CD4-positive, alpha-beta T cell (primary cell): Measurements from ENCODE around the gene HIPK1. TPM values are rescaled to one million over a fixed set of nuclear protein-coding genes. Genes with fewer than 3 reads are reported as not detected.

ENCODE experiments used
- ATAC-seq: fragments of 200-7000 bp; cut with Tn5 transposase; one replicate; pipeline ENCODE4 v1.10.0; 2022; ENCODE audit warnings: mild to moderate bottlenecking; ENCODE audit not compliant: poor library complexity
- CTCF ChIA-PET: fragments of 350-600 bp; sonication (Branson Sonifier 250); formaldehyde crosslinking; loops from one replicate; lab custom pipeline; 2021; ENCODE audit warnings: antibody characterized with exemption, inconsistent platforms; lab: Charles Lee
- POLR2A ChIA-PET: fragments of 350-600 bp; sonication (Branson Sonifier 250); formaldehyde crosslinking; loops from one replicate; lab custom pipeline; 2021; ENCODE audit warnings: antibody characterized with exemption, inconsistent platforms; lab: Charles Lee
- DNase-seq, 14 experiments: peaks; one replicate each; pipeline ENCODE4 v3.0.0-alpha.2; 2013 to 2020; ENCODE audit warnings: mixed read lengths in 2 of 14
- H3K27ac ChIP-seq, 2 donors: one replicate each; pipeline versions ENCODE4 v1.5.1 to v1.7.0; 2013; ENCODE audit warnings: low read length in 2 of 2, low read depth in 1 of 2, mild to moderate bottlenecking in 1 of 2
- H3K27me3 ChIP-seq, 2 experiments: 1 replicate in 1 of 2; 2 replicates in 1 of 2; pipeline versions ENCODE4 v1.6.1 to v1.7.0; 2013; ENCODE audit warnings: low read length in 2 of 2, control low read depth in 1 of 2, mild to moderate bottlenecking in 1 of 2, moderate library complexity in 1 of 2; ENCODE audit not compliant: insufficient read depth in 2 of 2, control insufficient read depth in 1 of 2
- H3K36me3 ChIP-seq: one replicate; pipeline ENCODE4 v1.6.1; 2013; ENCODE audit warnings: low read length, control low read depth; ENCODE audit not compliant: insufficient read depth
- H3K4me1 ChIP-seq: one replicate; pipeline ENCODE4 v1.6.1; 2013; ENCODE audit warnings: low read length, control low read depth; ENCODE audit not compliant: insufficient read depth
- H3K4me3 ChIP-seq: one replicate; pipeline ENCODE4 v1.5.1; 2013; ENCODE audit warnings: mild to moderate bottlenecking, low read length, moderate library complexity
- H3K9me3 ChIP-seq, 2 experiments: 1 replicate in 1 of 2; 2 replicates in 1 of 2; pipeline versions ENCODE4 v1.6.1 to v1.7.0; 2013; ENCODE audit warnings: low read length in 2 of 2, mild to moderate bottlenecking in 2 of 2, control low read depth in 1 of 2, moderate library complexity in 1 of 2; ENCODE audit not compliant: control insufficient read depth in 1 of 2, insufficient read depth in 1 of 2
- H3K27ac Mint-ChIP-seq: one replicate; pipeline ENCODE4 v1.8.0; 2020; ENCODE audit warnings: mixed read lengths
- H3K27me3 Mint-ChIP-seq: one replicate; pipeline ENCODE4 v1.8.0; 2021; ENCODE audit warnings: mixed read lengths
- H3K36me3 Mint-ChIP-seq: one replicate; pipeline ENCODE4 v1.8.0; 2021; ENCODE audit warnings: low read depth, mixed read lengths
- H3K4me1 Mint-ChIP-seq: one replicate; pipeline ENCODE4 v1.8.0; 2021; ENCODE audit warnings: low read depth, mixed read lengths
- H3K4me3 Mint-ChIP-seq: one replicate; pipeline ENCODE4 v1.8.0; 2020; ENCODE audit warnings: mild to moderate bottlenecking, mixed read lengths
- H3K9me3 Mint-ChIP-seq: one replicate; pipeline ENCODE4 v1.8.0; 2020; ENCODE audit warnings: mixed read lengths
- CTCF ChIP-seq: fragments of 200-600 bp; IDR thresholded peaks from one replicate; pipeline ENCODE4 v1.8.0; 2022; ENCODE audit warnings: antibody characterized with exemption, mild to moderate bottlenecking
- intact Hi-C, 2 experiments: fragments of 100-400 bp; cut with DNase I in 1 of 2; cut with micrococcal nuclease in 1 of 2; formaldehyde crosslinking; loops; one replicate each; pipeline versions ENCODE4 v1.15.1 to v1.9.0; 2023 to 2025; cut with DNase I, micrococcal nuclease
- total RNA-seq, 174 experiments: library from RNA in 2 of 174; stranded (reverse) in 2 of 174; gene quantifications; one replicate each; pipeline ENCODE4 v1.2.3 and lab custom pipeline; 2021 to 2026

Gene HIPK1
- total RNA-seq, 2 experiments from 2014 or later: 245 to 251 TPM

DNA sequence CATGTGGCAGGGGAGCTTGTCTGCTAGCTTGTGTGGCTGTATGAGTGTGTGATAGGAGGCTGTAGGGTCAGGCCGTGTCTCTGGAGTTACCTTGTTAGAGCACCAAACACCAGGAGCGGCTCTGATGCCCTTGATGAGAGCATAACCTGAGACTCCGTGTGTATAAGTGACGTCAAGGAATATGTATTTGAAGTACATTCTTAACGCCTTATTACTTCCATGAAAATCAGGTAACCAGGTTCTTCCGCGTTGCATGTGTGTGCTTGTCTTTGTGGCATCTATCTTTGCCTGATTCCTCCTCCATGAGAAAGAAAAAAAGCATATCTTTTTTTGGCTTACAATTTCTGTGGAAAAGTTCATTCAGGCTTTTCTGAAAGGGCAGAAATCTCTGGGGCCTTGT, 54.7 kb downstream of the HIPK1 start:
- no peak overlapping the region for H3K4me3 Mint-ChIP-seq
- Histone ChIP-seq H3K27me3 (no peaks in the 10 kb centered on the region), H3K4me3 (no peak overlapping the region), H3K9me3 (peaks cover 0 to 3% of the 10 kb centered on the region in 2 experiments), H3K27ac (no peak overlapping the region), H3K36me3 (no peaks in the 10 kb centered on the region), H3K4me1 (peaks cover 4% of the 10 kb centered on the region)
- ATAC-seq (no peak), DNase-seq (no peak)
- peaks cover 4% of the 10 kb centered on the region for H3K36me3 Mint-ChIP-seq
- H3K9me3 Mint-ChIP-seq: no peaks in the 10 kb centered on the region
- POLR2A ChIA-PET: no interaction called here
- H3K27ac Mint-ChIP-seq: no peak overlapping the region
- CTCF ChIA-PET: no interaction called here
- intact Hi-C loops: no loop called here
- no peaks in the 10 kb centered on the region for H3K27me3 Mint-ChIP-seq
- H3K4me1 Mint-ChIP-seq: peaks cover 2% of the 10 kb centered on the region
- no peak for TF ChIP-seq CTCF

DNA sequence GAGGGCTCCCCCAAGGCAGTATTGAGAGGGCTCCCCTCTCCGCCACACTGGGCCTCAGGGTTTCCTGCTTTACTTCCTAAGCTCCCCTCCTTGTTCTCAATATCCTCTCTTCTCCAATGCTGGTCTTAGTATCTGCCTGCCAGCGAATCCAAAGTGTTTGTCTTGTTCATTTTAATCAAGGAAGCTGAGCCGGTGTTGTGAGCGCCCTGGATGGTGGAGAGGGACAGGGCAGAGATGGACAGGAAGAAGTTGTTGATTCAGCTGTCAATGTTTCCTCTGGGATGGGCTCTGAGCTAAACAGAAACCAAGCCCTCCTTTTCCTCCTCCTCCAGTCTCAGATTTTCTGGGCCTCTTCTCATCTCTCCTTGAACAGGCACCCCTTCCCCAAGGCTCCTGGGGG, 55.6 kb downstream of the HIPK1 start:
- Histone ChIP-seq H3K4me1 (no peaks in the 10 kb centered on the region), H3K27ac (no peak overlapping the region), H3K9me3 (peaks cover 0 to 3% of the 10 kb centered on the region in 2 experiments), H3K36me3 (no peaks in the 10 kb centered on the region), H3K4me3 (no peak overlapping the region), H3K27me3 (no peaks in the 10 kb centered on the region)
- Mint-ChIP-seq H3K27ac (no peak overlapping the region), H3K9me3 (no peaks in the 10 kb centered on the region), H3K4me3 (no peak overlapping the region), H3K4me1 (no peaks in the 10 kb centered on the region), H3K27me3 (no peaks in the 10 kb centered on the region), H3K36me3 (peaks cover 4% of the 10 kb centered on the region)
- TF ChIP-seq CTCF: no peak
- intact Hi-C loops: no loop called here
- CTCF ChIA-PET: interaction anchor here (0.6 kb wide), 1 partner anchor 455 kb away, joined by 3 read pairs; no protein-coding TSS in a partner anchor
- ATAC-seq (no peak), DNase-seq (no peak)
- POLR2A ChIA-PET: no interaction called here

GRCh38 chr1:113986802-113987201, 57.7 kb downstream of the HIPK1 start:
- POLR2A ChIA-PET: no interaction called here

More at GRCh38 chr1:113986802-113987201, 57.7 kb downstream of the HIPK1 start:
- no peaks in the 10 kb centered on the region for H3K9me3 Mint-ChIP-seq
- ATAC-seq (no peak), DNase-seq (no peak)
- Histone ChIP-seq H3K9me3 (peaks cover 0 to 3% of the 10 kb centered on the region in 2 experiments), H3K4me3 (no peak overlapping the region), H3K36me3 (no peaks in the 10 kb centered on the region), H3K4me1 (no peaks in the 10 kb centered on the region), H3K27ac (no peak overlapping the region), H3K27me3 (no peaks in the 10 kb centered on the region)
- H3K4me1 Mint-ChIP-seq: no peaks in the 10 kb centered on the region
- intact Hi-C loops: no loop called here
- H3K4me3 Mint-ChIP-seq: no peak overlapping the region
- no peaks in the 10 kb centered on the region for H3K27me3 Mint-ChIP-seq
- CTCF ChIA-PET: no interaction called here
- no peaks in the 10 kb centered on the region for H3K36me3 Mint-ChIP-seq
- no peak for TF ChIP-seq CTCF
- no peak overlapping the region for H3K27ac Mint-ChIP-seq
